Measurements from ENCODE around the gene RBM4B.

The RBM4B gene

DNA sequence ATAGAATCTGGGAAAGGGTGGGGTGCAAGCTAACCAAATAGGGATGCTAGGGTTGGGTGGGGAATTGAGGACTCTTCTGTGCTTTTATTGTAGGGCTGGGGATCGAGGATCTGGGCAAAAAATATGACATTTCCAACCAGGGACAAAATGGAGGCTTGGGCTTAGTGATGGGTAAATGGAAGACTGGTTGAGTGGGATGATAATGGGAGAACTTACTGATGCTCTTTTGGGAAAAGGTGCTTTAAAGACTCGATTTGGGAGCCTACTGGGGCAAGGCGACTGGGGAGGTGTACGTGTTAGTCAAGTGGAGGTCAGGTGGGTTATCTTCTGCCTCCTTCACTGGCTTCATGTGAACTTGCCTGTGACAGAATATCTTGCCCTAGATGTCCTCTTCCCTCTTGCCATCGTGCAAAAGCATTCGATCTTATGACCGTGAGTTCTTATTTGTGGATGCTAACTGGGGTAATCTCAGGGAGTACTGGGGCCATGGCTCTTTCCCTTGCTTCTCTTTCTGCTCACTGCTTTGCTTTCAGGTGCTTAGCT lies 49.6 kb downstream of the RBM4B start:
- TF ChIP-seq RAD21 (IDR thresholded peaks at IDR 0.05; ENCODE audit: low read depth) (no peak), TAF1 (IDR thresholded peaks at IDR 0.05; ENCODE audit: low read depth) (no peak)

DNA sequence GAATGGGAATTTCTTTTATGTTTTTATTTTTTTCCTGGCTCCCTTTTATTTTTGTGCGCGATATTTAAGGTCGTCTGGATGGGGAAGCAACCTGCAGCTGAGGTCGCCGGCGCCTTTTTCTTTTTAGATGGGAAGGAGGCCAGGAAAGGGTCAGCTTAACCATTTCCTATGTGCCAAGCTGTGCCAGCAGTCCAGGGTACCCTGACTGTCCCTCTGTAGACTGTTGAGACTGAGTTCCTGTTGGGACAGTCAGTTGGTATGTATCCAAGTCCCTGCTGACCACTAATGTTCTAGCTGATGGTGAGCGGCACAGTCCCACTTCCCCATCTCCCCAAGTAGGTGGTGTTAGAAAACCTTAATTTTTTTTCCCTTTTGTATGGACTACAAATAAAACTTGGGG lies 50.8 kb downstream of the RBM4B start:
- TF ChIP-seq YY1 (IDR thresholded peaks at IDR 0.05; ENCODE audit: low read depth): no peak
- no peak for TF ChIP-seq CREB1 (IDR thresholded peaks at IDR 0.05; ENCODE audit: low read depth)

DNA sequence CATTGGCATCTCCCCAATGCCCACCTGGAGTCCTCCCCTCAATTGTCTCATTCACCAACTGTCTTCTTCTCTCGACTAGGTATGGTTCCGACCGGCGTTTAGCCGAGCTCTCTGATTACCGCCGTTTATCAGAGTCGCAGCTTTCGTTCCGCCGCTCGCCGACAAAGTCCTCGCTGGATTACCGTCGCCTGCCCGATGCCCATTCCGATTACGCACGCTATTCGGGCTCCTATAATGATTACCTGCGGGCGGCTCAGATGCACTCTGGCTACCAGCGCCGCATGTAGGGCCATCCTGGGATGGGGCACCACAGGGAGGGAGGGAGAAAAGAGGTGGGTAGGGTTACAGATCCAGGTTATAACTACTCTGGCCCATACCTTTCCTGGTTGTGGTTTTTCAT lies 51.3 kb downstream of the RBM4B start:
- no peak for TF ChIP-seq ZBTB7A (IDR thresholded peaks at IDR 0.05; ENCODE audit: low read depth)
- TF ChIP-seq RAD21 (IDR thresholded peaks at IDR 0.05; ENCODE audit: low read depth): no peak

DNA sequence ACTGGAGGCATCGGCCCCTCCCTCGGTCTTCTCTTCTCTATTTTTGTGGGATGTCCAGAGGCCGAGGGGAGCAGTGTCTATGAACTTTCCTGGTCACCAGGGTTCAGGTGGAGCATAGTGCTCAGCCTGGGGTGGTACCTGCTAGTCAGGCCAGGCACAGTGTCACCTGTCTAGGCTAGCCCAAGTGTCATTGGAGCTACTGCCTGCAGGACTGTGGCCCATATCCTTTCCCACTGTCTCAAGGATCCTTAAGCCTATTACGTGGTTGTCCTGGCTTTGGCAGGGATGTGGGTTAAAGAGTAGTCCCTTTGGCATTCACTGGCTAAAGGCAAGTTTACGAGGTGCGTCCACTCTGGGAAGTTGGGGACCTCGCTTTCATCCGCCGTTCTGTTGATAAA lies 51.9 kb downstream of the RBM4B start:
- TF ChIP-seq CREB1 (IDR thresholded peaks at IDR 0.05; ENCODE audit: low read depth) (no peak), TAF1 (IDR thresholded peaks at IDR 0.05; ENCODE audit: low read depth) (no peak), NFIC (IDR thresholded peaks at IDR 0.05) (no peak), CEBPB (IDR thresholded peaks at IDR 0.05) (no peak), ZBTB7A (IDR thresholded peaks at IDR 0.05; ENCODE audit: low read depth) (no peak), YY1 (IDR thresholded peaks at IDR 0.05; ENCODE audit: low read depth) (no peak), MAX (IDR thresholded peaks at IDR 0.05) (no peak), EP300 (IDR thresholded peaks at IDR 0.05; ENCODE audit: borderline replicate concordance) (no peak), FOXM1 (IDR thresholded peaks at IDR 0.05; ENCODE audit: borderline replicate concordance, low read depth) (no peak), TCF12 (IDR thresholded peaks at IDR 0.05; ENCODE audit: low read depth) (no peak), RAD21 (IDR thresholded peaks at IDR 0.05; ENCODE audit: low read depth) (no peak), TEAD4 (IDR thresholded peaks at IDR 0.05) (no peak), EGR1 (IDR thresholded peaks at IDR 0.05) (no peak)
- TF ChIP-seq, protein P1, sequence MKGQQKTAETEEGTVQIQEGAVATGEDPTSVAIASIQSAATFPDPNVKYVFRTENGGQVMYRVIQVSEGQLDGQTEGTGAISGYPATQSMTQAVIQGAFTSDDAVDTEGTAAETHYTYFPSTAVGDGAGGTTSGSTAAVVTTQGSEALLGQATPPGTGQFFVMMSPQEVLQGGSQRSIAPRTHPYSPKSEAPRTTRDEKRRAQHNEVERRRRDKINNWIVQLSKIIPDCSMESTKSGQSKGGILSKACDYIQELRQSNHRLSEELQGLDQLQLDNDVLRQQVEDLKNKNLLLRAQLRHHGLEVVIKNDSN (IDR thresholded peaks at IDR 0.05): no peak
- TF ChIP-seq, protein P2, sequence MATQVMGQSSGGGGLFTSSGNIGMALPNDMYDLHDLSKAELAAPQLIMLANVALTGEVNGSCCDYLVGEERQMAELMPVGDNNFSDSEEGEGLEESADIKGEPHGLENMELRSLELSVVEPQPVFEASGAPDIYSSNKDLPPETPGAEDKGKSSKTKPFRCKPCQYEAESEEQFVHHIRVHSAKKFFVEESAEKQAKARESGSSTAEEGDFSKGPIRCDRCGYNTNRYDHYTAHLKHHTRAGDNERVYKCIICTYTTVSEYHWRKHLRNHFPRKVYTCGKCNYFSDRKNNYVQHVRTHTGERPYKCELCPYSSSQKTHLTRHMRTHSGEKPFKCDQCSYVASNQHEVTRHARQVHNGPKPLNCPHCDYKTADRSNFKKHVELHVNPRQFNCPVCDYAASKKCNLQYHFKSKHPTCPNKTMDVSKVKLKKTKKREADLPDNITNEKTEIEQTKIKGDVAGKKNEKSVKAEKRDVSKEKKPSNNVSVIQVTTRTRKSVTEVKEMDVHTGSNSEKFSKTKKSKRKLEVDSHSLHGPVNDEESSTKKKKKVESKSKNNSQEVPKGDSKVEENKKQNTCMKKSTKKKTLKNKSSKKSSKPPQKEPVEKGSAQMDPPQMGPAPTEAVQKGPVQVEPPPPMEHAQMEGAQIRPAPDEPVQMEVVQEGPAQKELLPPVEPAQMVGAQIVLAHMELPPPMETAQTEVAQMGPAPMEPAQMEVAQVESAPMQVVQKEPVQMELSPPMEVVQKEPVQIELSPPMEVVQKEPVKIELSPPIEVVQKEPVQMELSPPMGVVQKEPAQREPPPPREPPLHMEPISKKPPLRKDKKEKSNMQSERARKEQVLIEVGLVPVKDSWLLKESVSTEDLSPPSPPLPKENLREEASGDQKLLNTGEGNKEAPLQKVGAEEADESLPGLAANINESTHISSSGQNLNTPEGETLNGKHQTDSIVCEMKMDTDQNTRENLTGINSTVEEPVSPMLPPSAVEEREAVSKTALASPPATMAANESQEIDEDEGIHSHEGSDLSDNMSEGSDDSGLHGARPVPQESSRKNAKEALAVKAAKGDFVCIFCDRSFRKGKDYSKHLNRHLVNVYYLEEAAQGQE (IDR thresholded peaks at IDR 0.05; ENCODE audit: low read depth): no peak

- TF ChIP-seq YY1 (IDR thresholded peaks at IDR 0.05; ENCODE audit: low read depth): no peak
- no peak for TF ChIP-seq MAX (IDR thresholded peaks at IDR 0.05)
- TF ChIP-seq TCF12 (IDR thresholded peaks at IDR 0.05; ENCODE audit: low read depth): no peak
- TF ChIP-seq, protein P1 (IDR thresholded peaks at IDR 0.05): no peak
- TF ChIP-seq TEAD4 (IDR thresholded peaks at IDR 0.05): no peak
- no peak for TF ChIP-seq NFIC (IDR thresholded peaks at IDR 0.05)
- TF ChIP-seq ZBTB7A (IDR thresholded peaks at IDR 0.05; ENCODE audit: low read depth): no peak
- TF ChIP-seq RAD21 (IDR thresholded peaks at IDR 0.05; ENCODE audit: low read depth): no peak
- TF ChIP-seq FOXM1 (IDR thresholded peaks at IDR 0.05; ENCODE audit: borderline replicate concordance, low read depth): no peak
- TF ChIP-seq EGR1 (IDR thresholded peaks at IDR 0.05): no peak
Observed at GRCh38 chr11:66625041-66625751, 52.5 kb downstream of the RBM4B start.

GRCh38 chr11:66624450-66624849 lies 53.2 kb downstream of the RBM4B start:
- TF ChIP-seq MAX (IDR thresholded peaks at IDR 0.05): no peak
- TF ChIP-seq, protein P2 (IDR thresholded peaks at IDR 0.05; ENCODE audit: low read depth): no peak
- TF ChIP-seq EP300 (IDR thresholded peaks at IDR 0.05; ENCODE audit: borderline replicate concordance): no peak
- TF ChIP-seq NFIC (IDR thresholded peaks at IDR 0.05): no peak
- no peak for TF ChIP-seq EGR1 (IDR thresholded peaks at IDR 0.05)
- TF ChIP-seq TCF12 (IDR thresholded peaks at IDR 0.05; ENCODE audit: low read depth): no peak
- TF ChIP-seq ZBTB7A (IDR thresholded peaks at IDR 0.05; ENCODE audit: low read depth): no peak
- no peak for TF ChIP-seq CREB1 (IDR thresholded peaks at IDR 0.05; ENCODE audit: low read depth)
- no peak for TF ChIP-seq YY1 (IDR thresholded peaks at IDR 0.05; ENCODE audit: low read depth)
- TF ChIP-seq, protein P1 (IDR thresholded peaks at IDR 0.05): no peak
- TF ChIP-seq RAD21 (IDR thresholded peaks at IDR 0.05; ENCODE audit: low read depth): no peak
- TF ChIP-seq CEBPB (IDR thresholded peaks at IDR 0.05): no peak
- no peak for TF ChIP-seq FOXM1 (IDR thresholded peaks at IDR 0.05; ENCODE audit: borderline replicate concordance, low read depth)
- TF ChIP-seq TEAD4 (IDR thresholded peaks at IDR 0.05): no peak
- TF ChIP-seq TAF1 (IDR thresholded peaks at IDR 0.05; ENCODE audit: low read depth): no peak

All from Ishikawa (cell line).